Stimulated activated CD8-positive, alpha-beta memory T cell treated with anti-CD3 and anti-CD28 coated beads, Interleukin-12 subunit alpha, Interleukin-12 subunit beta, amount 100 ng/mL, for 4 hours (primary cell): ENCODE measurements around the gene KRT6B.
"Not testable (repeated sequence)": the region's sequence is repeated elsewhere in the genome, so short reads cannot be mapped to it uniquely, and the experiment has no call there.

ENCODE experiments used
- DNase-seq: peaks from one replicate; pipeline ENCODE4 v3.0.0-alpha.2; 2020; ENCODE audit warnings: low read depth

Gene KRT6B

DNA sequence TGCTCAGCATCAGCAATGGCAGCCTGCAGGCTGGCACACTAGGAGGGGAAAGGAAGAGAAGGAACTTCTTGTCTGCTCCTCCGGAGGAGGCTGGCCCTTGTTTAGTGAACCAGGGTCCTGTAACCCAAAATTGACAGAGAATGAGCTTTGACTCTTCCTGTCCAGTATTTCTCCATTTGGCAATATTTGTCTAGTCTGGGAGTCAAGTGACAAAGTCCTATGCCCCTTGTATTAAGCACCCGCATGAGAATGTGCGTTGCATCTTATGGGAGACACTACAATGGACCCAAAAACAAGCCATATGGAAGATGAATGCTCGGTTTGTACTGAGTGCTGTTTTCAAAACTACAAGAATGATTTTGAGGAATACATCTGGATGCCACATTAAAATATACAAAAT, 17.9 kb upstream of the KRT6B start:
- DNase-seq = no peak

DNA sequence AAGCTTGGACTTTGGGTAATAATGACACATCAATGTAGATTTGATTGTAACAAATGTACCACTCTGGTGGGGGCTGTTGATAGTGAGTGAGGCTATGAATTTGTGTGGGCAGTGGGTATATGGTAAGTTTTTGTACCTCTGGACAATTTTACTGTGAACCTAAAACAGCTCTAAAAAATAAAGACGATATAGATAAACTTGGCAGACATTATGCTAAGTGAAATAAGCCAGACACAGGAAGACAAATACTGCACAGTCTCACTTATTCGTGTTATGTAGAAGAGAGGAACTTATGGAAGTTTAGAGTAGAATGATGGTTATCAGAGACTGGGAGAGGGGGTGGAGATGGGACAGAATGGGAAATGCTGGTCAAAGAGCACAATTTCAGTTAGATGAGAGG, 13.0 kb upstream of the KRT6B start:
- DNase-seq = no peak

DNA sequence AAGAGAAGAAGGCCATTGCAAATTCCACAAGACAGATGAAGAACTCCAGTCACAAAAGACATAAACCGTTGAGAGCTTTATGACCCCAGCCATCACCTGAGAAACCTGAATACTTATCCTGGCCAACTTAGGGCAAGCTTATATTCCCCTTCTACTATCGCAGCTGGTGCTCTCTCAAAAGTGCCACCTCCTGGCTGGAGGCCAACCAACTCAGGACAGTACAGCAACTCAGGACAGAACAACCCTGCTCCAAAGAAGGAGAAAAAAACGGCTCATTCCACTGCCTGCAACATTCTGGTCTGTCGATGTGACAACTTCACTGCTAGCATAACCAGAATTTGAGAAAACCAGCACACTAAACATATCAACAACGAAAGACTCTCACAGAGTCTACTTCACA, 9.7 kb upstream of the KRT6B start:
- DNase-seq = no peak

DNA sequence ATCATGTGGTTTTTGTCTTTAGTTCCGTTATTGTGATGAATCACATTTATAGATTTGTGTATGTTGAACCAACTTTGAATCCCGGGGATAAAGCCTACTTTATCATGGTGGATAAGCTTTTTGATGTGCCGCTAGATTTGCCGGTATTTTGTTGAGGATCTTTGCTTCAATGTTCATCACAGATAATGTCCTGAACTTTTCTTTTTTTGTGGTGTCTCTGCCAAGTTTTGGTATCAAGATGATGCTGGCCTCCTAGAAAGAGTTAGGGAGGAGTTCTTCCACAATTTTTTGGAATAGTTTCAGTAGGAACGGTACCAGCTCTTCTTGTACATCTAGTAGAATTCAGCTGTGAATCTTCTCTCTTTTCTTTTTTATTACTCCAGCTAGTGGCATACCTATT, 6.9 kb upstream of the KRT6B start:
- DNase-seq = no peak

DNA sequence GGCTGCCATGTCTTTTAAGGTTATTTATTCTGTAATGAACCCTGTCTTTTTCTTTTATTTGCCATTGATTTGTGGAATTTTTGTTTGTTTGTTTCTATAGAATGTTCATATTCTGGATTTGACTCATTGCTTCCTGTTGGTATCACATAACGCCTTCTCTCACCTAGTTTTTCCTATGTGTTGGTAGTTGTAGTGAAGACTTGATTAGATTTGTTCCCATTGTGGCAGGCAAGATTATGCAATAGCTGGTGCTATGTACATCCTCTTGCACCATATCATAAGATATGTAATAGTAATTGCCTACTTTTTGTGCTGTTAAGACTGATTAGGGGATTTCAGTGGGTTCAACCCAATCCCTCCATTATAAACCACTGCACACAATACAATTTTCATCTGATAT, 3.9 kb upstream of the KRT6B start:
- DNase-seq = no peak

DNA sequence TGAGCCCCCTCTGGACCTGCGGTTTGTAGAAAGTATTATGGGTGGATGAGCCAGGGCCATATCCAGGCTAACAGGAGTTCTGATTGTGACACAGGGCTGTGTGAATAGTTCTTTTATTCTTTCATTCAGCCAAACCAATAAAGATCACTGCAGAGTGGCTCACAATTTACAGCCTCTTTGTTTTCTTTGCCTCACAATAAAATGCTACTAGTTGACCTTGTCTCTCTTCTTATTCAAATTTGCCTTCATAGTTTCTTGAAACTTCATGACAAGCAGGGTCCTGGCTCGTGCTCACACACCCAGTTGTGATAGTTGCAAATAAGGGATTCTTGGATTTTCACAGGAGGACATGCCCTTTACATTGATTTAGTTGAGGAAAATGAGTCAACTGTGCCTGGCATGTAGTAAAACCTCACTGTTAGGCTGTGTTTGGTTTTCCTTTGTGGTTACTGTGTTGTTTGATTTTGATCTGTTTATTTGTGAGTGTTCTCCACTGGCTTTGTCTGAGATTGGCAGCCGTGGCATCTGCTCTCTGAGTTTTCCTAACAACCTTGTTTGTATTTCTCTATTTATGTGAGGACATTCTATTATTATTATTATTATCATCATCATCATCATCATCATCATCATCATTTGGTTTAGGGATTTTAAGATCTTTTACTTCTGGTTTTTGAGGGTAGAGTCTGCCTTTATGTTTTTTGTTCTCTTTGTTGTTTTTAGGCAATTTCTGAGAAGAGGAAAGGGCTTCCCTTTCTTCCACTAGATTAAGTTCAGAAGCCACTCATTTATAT, 2.7 kb upstream of the KRT6B start:
- no peak for DNase-seq

DNA sequence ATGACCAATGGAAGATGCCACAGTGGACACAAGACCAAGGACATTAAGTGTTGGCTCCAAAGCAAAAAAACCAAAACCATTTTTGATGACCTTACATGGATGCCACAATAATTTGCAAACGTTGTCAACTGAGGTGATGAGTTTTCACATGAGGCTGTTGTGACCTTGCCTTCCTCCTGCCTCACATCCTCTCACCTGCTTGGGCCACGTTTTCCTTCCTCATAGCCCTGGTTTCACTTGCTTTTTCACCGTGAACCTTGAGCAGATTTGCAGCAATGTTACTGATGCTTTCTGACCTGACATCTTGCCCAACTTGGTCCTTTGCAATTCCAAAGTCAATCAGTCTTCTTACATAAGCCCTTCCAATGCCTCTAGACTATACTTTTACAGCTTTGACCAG, 3.7 kb downstream of the KRT6B start:
- no peak for DNase-seq

DNA sequence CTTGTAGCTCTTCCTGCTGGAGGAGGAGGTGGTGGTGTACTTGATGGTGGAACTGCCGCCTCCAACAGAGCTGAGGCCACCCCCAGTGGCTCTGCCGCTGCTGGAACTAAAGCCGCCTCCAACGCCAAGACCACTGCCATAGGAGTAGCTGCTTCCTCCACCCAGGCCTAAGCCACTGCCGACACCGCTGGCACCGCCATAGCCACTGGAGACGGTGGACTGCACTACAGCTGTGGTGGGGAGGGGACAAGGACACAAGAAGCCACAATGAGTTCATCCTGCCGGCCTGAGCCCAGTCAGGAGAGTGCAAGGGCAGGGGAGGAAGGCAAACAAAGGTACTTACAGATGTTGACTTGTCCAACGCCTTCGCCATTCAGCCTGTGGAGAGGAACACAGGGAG, 4.8 kb downstream of the KRT6B start:
- not testable (repeated sequence) for DNase-seq

DNA sequence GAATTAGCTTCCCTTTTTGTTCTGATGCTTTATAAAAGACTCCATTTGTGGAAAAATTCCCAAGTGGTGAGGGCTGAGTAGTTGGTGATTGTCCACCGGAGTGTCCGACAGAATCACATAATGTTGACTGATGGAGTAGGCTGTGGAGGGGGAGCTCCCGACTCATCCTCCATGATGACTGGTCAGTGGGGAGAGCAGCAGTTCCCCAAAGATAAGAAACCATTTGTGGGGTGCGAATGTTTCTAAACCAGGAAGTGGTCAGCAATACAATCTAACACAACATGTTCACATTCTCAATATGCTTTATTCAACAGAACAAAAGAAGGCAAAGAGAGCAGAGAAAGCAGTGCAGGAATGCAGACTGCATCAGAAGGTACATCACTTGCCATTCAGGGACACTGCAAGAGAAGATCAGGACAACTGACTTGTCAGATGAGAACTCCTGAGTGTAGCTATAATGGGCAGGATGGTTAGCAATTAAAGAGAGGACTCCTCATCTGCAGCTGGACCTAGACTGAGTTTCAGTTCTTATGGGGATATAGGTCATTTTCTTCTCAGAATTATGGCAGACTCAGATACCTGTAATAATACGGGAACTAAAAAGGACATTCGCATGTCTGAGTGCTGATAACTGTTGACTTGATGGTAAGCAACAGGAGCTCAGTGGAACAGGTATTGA, 5.4 kb downstream of the KRT6B start:
- no peak for DNase-seq

DNA sequence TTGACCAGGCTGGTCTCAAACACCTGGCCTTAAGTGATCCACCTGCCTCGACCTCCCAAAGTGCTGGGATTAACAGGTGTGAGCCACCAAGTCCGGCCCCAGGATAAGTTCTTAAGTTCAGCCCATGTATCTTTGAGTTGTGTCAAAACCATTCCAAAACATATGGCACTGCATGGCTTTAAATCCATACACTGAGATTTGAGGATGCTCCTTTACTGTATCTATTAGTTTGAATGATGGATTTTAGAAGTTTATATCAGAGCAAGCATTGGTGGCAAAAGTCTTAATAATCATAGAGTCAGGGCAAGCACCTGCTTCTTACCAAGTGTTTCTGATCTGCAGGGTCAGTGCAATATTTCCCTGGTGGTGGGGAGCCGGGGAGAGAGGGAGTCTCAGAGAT, 6.1 kb downstream of the KRT6B start:
- DNase-seq = no peak

DNA sequence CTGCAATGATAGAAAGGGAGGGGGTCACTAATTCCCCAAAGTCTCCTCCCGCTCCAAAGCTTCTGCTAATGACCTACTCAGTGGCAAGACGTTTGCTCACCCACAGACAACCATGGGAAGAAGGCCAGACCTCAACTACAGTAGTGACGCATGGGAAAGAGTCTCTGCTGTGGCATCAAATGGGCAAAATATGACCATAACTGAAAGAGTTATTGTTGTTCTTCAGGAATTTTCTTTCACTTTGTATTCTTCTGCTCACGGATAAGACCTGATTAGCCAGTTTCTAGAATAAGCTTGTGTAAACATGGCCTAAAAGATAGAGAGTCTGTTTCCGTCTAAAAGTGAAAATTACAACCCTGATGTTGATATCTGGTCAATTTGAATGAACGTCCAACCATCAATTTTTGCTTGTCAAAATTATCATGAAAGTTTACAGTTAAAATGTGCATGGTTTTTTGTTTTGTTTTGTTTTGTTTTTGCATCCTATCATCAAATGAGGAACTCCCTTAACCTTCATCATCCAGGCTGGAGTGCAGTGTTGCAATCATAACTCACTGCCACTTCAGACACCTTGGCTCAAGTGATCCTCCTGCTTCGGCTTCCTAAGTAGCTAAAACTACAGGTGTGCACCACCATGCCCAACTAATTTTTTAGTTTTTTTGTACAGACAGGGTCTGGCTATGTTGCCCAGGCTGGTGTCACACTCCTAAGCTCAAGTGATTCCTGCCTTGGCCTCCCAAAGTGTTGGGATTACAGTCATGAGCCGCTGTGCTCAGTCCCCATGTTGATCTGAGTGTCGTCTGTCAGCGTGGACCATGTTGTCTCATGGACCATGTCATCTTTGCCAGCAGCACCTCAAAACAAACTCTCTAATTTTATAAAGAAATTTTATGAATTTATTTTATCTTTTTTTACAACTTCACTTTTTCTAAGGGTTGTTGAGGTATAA, 7.0 kb downstream of the KRT6B start:
- DNase-seq = no peak

DNA sequence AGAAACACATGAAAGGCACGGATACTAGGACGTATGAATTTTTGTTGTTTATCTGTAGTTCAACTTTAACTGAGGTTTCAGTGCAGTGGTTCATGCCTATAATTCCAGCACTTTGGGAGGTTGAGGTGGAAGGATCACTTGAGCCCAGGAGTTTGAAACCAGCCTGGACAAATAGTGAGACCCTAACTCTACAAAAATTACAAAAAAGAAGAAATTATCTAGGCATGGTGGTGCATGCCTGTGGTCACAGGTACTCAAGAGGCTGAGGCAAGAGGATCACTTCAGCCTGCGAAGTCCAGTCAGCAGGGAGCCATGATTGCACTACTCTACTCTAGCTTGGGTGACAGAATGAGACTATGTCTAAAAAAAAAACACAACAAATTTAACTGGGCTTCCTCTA, 8.0 kb downstream of the KRT6B start:
- DNase-seq = no peak

DNA sequence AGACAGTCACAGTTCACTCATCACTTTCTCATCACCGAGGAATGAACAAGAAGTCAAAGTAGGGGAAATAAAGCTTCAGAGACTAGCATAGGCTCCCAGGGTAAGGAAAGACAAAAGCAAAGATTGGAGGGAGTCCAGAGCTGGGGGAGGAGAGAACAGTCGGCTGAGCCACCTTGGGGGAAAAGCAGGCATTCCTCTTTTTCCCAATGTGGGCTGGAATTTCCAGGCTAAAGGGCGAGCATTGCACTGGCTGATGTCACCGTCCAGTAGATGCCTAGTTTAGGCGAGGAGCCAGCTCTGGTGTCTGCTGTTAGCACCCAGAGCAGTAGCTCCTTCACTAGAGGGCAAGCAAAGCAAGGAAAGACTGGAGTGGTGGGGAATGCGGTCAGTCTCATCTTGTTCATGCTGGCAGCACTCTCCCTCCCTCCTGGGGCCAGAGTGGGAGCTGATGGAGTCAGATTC, 9.3 kb downstream of the KRT6B start:
- no peak for DNase-seq

DNA sequence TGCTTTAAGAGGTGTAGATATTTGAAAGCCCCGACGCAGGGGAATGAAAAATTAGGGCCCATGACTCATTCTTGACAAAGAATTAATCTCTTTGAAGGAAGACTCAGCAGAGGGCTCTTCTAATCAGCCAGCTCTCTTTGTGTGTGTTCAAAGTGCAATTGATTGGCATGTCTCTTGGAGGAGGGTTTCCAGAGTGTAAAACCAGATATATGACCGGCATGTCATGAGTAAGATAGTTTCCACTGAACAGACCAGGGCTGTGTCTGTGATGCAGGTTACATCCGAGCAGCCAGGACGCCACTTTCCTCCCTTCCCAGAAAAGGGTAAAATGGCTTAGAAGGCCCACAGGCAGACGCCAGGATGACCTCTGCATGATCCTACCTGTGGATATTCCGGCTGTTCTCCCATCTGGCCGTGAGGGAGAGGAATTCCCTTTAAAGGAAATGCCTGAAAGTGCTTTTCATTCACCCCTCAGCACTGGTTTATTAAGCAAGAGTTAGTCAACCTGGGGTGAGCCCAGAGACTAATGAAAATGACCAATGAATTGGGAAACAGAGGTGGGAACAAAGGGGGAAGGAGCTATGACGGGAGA, 10.5 kb downstream of the KRT6B start:
- no peak for DNase-seq

DNA sequence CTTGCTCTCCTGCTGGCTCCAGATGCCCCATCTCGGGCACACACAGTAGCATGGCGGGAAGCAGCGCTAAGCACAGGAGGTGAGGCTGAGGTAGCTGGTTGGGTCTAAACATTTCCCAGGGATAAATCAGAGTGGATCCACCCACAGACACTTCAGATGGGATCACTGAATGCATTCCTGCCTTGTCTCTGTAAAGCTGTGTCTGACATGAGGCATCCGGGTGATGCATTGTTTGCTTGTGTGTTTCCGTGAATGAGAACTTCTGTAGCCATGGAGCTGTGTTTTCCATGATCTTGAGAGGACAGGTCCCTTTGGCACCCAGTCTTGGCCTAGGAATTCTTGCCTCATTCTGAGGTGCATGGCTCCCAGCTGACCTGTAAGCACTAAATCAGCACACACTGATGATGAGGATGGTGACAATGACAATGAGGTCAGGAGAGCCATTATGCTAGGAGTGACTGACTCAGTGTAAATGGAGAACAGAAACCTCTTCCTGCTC, 11.1 kb downstream of the KRT6B start:
- no peak for DNase-seq

DNA sequence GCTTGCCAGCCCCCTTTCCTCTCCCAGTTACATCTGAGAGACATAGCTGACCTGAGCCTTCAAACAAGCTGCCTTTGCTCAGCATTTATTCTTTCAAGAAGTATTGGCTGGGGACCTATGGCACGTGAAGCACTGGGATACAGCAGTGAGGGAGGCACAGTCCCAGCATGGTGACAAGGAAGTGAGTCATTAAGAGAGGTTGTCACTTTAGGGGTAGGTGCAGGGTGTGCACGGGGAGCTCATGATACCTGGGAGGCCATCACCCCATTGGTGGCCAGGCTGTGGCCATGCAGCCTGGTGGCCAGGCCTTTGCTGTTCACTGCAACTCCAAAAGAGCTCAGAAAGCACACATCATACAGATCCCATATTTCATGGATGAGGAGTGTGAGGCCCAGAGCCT, 12.1 kb downstream of the KRT6B start:
- DNase-seq = no peak

DNA sequence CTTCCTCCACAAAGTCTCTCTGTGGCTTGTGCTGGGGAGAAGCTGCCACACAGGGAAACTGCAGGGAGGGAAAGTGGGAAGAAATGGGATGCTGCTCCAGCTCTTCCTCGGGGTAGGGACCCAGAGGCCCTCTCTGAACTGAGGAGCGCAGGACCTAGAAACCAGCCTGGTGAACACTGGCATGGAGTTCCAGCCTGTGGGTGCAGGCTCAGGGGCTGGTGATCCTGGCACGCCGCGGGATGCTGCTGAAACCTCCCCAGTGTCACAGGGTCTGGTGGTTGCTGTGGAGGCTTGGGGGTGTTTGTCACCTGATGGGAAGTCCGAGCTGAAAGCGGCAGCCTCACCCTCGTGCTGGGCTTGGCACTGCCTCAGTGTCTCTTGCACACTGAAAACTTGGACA, 12.5 kb downstream of the KRT6B start:
- DNase-seq = no peak

DNA sequence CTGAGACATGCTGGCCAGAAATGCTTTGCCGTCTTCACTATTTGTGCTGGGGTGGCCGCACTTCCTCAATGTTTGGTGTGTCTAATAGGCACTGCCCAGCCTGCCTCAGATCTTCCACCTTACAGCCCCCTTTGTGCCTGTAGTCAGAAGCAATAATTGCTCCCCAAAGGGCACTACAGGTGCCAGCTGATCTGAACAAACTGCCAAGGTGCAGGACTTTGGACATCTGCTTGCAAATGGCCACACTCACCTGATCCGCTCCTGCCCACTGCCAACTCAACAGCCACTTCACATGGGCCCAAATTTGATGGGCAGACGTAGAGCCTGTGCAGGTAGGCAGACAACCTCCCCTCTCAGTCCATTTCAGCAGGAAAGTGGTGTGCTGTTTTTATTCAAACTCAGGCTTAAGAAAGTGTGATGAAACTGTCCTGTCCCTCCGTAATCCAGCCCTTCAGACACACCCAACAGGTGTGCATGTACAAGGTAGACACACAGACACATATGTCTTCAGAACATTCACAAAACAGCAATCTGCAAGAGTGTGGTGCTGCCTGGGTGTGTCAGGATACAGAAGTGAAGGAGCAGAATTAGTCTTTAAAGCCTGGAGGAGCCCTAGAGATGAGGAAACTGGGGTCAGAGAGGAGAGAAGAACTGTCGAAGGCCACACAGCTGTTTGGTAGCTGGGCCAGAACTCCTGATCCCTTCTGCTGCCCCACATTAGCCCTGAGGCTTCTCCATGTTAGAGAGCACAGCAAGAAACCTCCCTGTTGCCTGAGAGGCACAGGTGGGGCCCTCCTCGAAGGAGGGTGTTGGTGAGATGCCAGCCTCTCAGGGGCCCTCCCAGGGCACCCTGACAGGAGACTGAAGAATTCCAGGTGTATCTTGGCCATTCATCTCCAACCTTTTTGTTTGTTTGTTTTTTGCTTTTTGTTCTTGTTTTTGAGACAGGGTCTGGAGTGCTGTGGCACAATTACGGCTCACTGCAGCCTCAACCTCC, 13.3 kb downstream of the KRT6B start:
- DNase-seq = no peak

DNA sequence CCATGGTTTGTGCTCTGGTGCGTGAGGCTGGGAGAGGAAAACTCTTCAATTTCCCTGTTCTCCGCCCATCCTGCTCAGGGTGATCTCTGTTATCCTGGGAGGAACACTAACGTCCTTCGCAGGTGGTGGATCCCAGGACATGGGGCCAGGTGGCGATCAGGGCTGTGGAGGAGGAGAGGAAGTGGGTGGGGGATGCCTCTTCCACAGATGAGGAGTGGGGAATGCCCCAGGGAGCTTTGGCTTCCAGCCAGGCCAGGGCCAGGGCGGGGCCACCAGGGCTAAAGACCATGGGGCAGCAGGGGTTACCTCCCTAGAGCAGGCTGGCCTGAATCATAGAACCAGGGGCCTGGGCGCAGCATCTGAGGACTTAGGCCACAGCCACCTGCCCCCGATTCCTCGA, 14.4 kb downstream of the KRT6B start:
- no peak for DNase-seq

DNA sequence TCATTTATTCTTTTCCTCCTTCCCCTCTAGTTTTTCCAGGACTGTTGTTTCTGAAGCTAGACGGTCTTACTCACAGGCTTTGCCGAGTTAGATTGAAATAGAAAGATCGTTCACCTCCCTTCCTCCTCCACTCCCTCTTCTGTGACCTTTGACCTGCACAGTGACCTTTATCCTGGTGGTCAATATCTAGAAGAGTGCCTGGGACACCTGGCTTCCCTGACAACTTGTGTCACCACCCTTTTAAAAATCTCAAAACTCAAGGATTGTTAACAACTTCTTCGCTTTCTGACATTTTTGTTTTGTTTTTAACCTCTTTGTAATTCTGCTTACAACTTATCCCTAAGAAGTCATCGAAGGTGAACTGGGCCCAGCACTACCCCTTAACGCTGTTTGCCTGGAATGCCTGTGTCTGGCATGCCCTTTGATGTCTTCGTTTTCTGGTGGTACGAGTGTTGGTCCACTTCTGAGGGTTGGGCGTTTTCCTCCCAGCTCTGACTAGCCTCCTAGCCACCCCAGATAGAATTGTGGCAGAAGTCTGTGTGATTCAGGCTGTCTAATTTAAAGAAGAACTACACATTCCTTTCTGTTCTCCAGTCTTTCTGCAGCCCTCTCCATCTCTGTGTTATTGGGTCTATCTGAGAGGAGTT, 15.0 kb downstream of the KRT6B start:
- no peak for DNase-seq
